Astrocyte of the spinal cord (primary cell): ENCODE measurements around the gene DGCR2.

Experiments used
- DNase-seq: peaks from one replicate; pipeline ENCODE4 v3.0.0; 2011; ENCODE audit warnings: low read depth, low spot score
- H3K4me3 ChIP-seq: 2 replicates; pipeline ENCODE4 v1.5.1; 2011; ENCODE audit warnings: low read depth, mild to moderate bottlenecking, low read length, moderate library complexity
- CTCF ChIP-seq: IDR thresholded peaks from 2 replicates; pipeline ENCODE4 v1.5.1; 2012; ENCODE audit warnings: low read depth, mild to moderate bottlenecking, low read length, inconsistent platforms
- in situ Hi-C: cut with HindIII; loops from 2 replicates; pipeline ENCODE4 v1.10.0; 2017; ENCODE audit warnings: low sequenced_read_pairs

DGCR2 gene

GRCh38 chr22:19041704-19042074, 80.5 kb downstream of the DGCR2 start:
- no peak for DNase-seq
- in situ Hi-C loops, result no loop called here

GRCh38 chr22:19040888-19041703, 81.1 kb downstream of the DGCR2 start:
- DNase-seq, result no peak
- no peak overlapping the region for H3K4me3 ChIP-seq
- no peak for TF ChIP-seq CTCF
- in situ Hi-C loops, result no loop called here

More at GRCh38 chr22:19041704-19042074, 80.5 kb downstream of the DGCR2 start:
- TF ChIP-seq CTCF, result no peak
- H3K4me3 ChIP-seq, result no peak overlapping the region

- DNase-seq, result no peak
- no peak overlapping the region for H3K4me3 ChIP-seq
- in situ Hi-C loops, result no loop called here
- no peak for TF ChIP-seq CTCF
Measured at GRCh38 chr22:19040391-19040861, 81.8 kb downstream of the DGCR2 start.

GRCh38 chr22:19039796-19040280, 82.4 kb downstream of the DGCR2 start:
- in situ Hi-C loops, result no loop called here
- TF ChIP-seq CTCF, result no peak
- H3K4me3 ChIP-seq, result no peak overlapping the region
- no peak for DNase-seq

GRCh38 chr22:19039448-19039780, 82.8 kb downstream of the DGCR2 start:
- no peak for DNase-seq
- H3K4me3 ChIP-seq, result no peak overlapping the region
- no peak for TF ChIP-seq CTCF
- in situ Hi-C loops, result no loop called here

- DNase-seq, result no peak
- TF ChIP-seq CTCF, result no peak
- no peak overlapping the region for H3K4me3 ChIP-seq
- in situ Hi-C loops, result no loop called here
Measured at GRCh38 chr22:19038728-19039447, 83.3 kb downstream of the DGCR2 start.
